Peyer's patch (tissue), 4 donors: ENCODE data around the gene PHF2.

Experiments used
- CTCF ChIP-seq, 6 experiments: fragments of 450-650 bp in 4 of 6; fragments of 200-600 bp in 2 of 6; sonication (generic) in 1 of 6; IDR thresholded peaks; one replicate each; pipeline ENCODE4 v1.5.1; 2017 to 2019; ENCODE audit warnings: antibody characterized with exemption in 6 of 6, mild to moderate bottlenecking in 3 of 6, moderate library complexity in 1 of 6
- POLR2A ChIP-seq, 2 donors: fragments of 450-650 bp; IDR thresholded peaks; one replicate each; pipeline ENCODE4 v1.5.1; 2017; ENCODE audit warnings: antibody characterized with exemption in 2 of 2, mild to moderate bottlenecking in 2 of 2, moderate library complexity in 2 of 2

- TF ChIP-seq CTCF (IDR thresholded peaks at IDR 0.05): no peak
- TF ChIP-seq POLR2A (IDR thresholded peaks at IDR 0.05): no peak
Measured at GRCh38 chr9:93693129-93693528, 116.7 kb downstream of the PHF2 start.
